ENCODE measurements around the gene TMEM123. TPM values are rescaled to one million over a fixed set of nuclear protein-coding genes. Genes with fewer than 3 reads are reported as not detected.

The TMEM123 gene
- total RNA-seq, 3 donors from 2014 or later (not counting 1 experiment from before 2014, with no cell fraction given): 100 to 126 (median 118) TPM

- Mint-ChIP-seq H3K36me3 (no peaks in the 10 kb centered on the region), H3K4me1 (peaks cover 12 to 16% of the 10 kb centered on the region in 2 donors), H3K27me3 (ENCODE audit: low read depth in 2 of 2) (peaks cover 6 to 35% of the 10 kb centered on the region in 2 donors), H3K27ac (no peak overlapping the region), H3K4me3 (no peak overlapping the region), H3K9me3 (no peaks in the 10 kb centered on the region)
- no peak for TF ChIP-seq CTCF (IDR thresholded peaks at IDR 0.05)
- no peak for ATAC-seq
- 99% methylated on average over 5 of the region's 6 CpGs for WGBS (ENCODE audit: insufficient coverage)
- peaks cover 10% of the 10 kb centered on the region for H3K4me1 ChIP-seq (ENCODE audit: control insufficient read depth, insufficient read depth, low read length)
- no peaks in the 10 kb centered on the region for H3K9me3 ChIP-seq (ENCODE audit: control insufficient read depth, insufficient read depth, low read length)
- no peaks in the 10 kb centered on the region for H3K27me3 ChIP-seq (ENCODE audit: control insufficient read depth, insufficient read depth, low read length)
- H3K27ac ChIP-seq (ENCODE audit: low read length): no peak overlapping the region
- no peaks in the 10 kb centered on the region for H3K36me3 ChIP-seq (ENCODE audit: control insufficient read depth, insufficient read depth, low read length)
- no peak overlapping the region for H3K4me3 ChIP-seq (ENCODE audit: low read length)
- DNase-seq: no peak
- intact Hi-C loops (cut with micrococcal nuclease): no loop called here
Observed at GRCh38 chr11:102468616-102469195, 16.1 kb upstream of the TMEM123 start.

GRCh38 chr11:102467853-102468580 is 15.5 kb upstream of the TMEM123 start:
- TF ChIP-seq CTCF (IDR thresholded peaks at IDR 0.05): no peak
- H3K4me3 Mint-ChIP-seq: no peak overlapping the region
- H3K4me1 Mint-ChIP-seq: peaks cover 12 to 16% of the 10 kb centered on the region in 2 donors
- WGBS (ENCODE audit: insufficient coverage): 85% methylated on average over 6 of the region's 6 CpGs
- H3K4me1 ChIP-seq (ENCODE audit: control insufficient read depth, insufficient read depth, low read length): peaks cover 10% of the 10 kb centered on the region
- H3K9me3 Mint-ChIP-seq: no peaks in the 10 kb centered on the region
- no peak overlapping the region for H3K27ac Mint-ChIP-seq
- H3K27me3 ChIP-seq (ENCODE audit: control insufficient read depth, insufficient read depth, low read length): no peaks in the 10 kb centered on the region
- DNase-seq (no peak), ATAC-seq (no peak)
- no peaks in the 10 kb centered on the region for H3K36me3 Mint-ChIP-seq
- H3K4me3 ChIP-seq (ENCODE audit: low read length): no peak overlapping the region
- H3K27ac ChIP-seq (ENCODE audit: low read length): no peak overlapping the region
- H3K27me3 Mint-ChIP-seq (ENCODE audit: low read depth in 2 of 2): peaks cover 8 to 35% of the 10 kb centered on the region in 2 donors
- intact Hi-C loops (cut with micrococcal nuclease): no loop called here
- H3K36me3 ChIP-seq (ENCODE audit: control insufficient read depth, insufficient read depth, low read length): no peaks in the 10 kb centered on the region
- no peaks in the 10 kb centered on the region for H3K9me3 ChIP-seq (ENCODE audit: control insufficient read depth, insufficient read depth, low read length)

- DNase-seq (no peak), ATAC-seq (no peak)
- Histone ChIP-seq H3K4me1 (ENCODE audit: control insufficient read depth, insufficient read depth, low read length) (peaks cover 10% of the 10 kb centered on the region), H3K4me3 (ENCODE audit: low read length) (no peak overlapping the region), H3K9me3 (ENCODE audit: control insufficient read depth, insufficient read depth, low read length) (no peaks in the 10 kb centered on the region), H3K27ac (ENCODE audit: low read length) (no peak overlapping the region), H3K27me3 (ENCODE audit: control insufficient read depth, insufficient read depth, low read length) (no peaks in the 10 kb centered on the region), H3K36me3 (ENCODE audit: control insufficient read depth, insufficient read depth, low read length) (no peaks in the 10 kb centered on the region)
- no peak for TF ChIP-seq CTCF (IDR thresholded peaks at IDR 0.05)
- WGBS (ENCODE audit: insufficient coverage): 99% methylated on average over 3 of the region's 4 CpGs
- H3K27ac Mint-ChIP-seq: no peak overlapping the region
- intact Hi-C loops (cut with micrococcal nuclease): no loop called here
- peaks cover 12 to 16% of the 10 kb centered on the region in 2 donors for H3K4me1 Mint-ChIP-seq
- peaks cover 6 to 35% of the 10 kb centered on the region in 2 donors for H3K27me3 Mint-ChIP-seq (ENCODE audit: low read depth in 2 of 2)
- H3K4me3 Mint-ChIP-seq: no peak overlapping the region
- H3K36me3 Mint-ChIP-seq: no peaks in the 10 kb centered on the region
- H3K9me3 Mint-ChIP-seq: no peaks in the 10 kb centered on the region
Observed at GRCh38 chr11:102467080-102467708, 14.6 kb upstream of the TMEM123 start.

All from natural killer cell (primary cell).